Stimulated activated CD8-positive, alpha-beta memory T cell treated with anti-CD3 and anti-CD28 coated beads, Interleukin-4, amount 100 ng/mL, for 4 hours (primary cell): Measurements from ENCODE around the gene BTBD7.
"Not testable (repeated sequence)": the region's sequence is repeated elsewhere in the genome, so short reads cannot be mapped to it uniquely, and the experiment has no call there.

Experiments
- DNase-seq, 2 donors: peaks; one replicate each; pipeline ENCODE4 v3.0.0-alpha.2; 2020; ENCODE audit warnings: low read depth in 2 of 2, low spot score in 1 of 2

Gene BTBD7

GRCh38 chr14:93263416-93263815, 69.4 kb downstream of the BTBD7 start:
- DNase-seq = no peak

GRCh38 chr14:93262446-93262845, 70.4 kb downstream of the BTBD7 start:
- no peak for DNase-seq

- DNase-seq = no peak
Observed at GRCh38 chr14:93249128-93249831, 83.6 kb downstream of the BTBD7 start.

- no peak for DNase-seq
Observed at GRCh38 chr14:93246534-93246933, 86.3 kb downstream of the BTBD7 start.

GRCh38 chr14:93245764-93246420, 86.9 kb downstream of the BTBD7 start:
- no peak for DNase-seq

GRCh38 chr14:93240678-93241000, 92.2 kb downstream of the BTBD7 start:
- DNase-seq = no peak

GRCh38 chr14:93239869-93240677, 92.8 kb downstream of the BTBD7 start:
- no peak for DNase-seq

- no peak for DNase-seq
Observed at GRCh38 chr14:93234798-93235197, 98.0 kb downstream of the BTBD7 start.

- not testable (repeated sequence) for DNase-seq
Observed at GRCh38 chr14:93233078-93233477, 99.8 kb downstream of the BTBD7 start.

- no peak for DNase-seq
Observed at GRCh38 chr14:93232159-93232558, 100.7 kb downstream of the BTBD7 start.

- no peak for DNase-seq
Observed at GRCh38 chr14:93231129-93231979, 101.5 kb downstream of the BTBD7 start.

GRCh38 chr14:93230539-93230938, 102.3 kb downstream of the BTBD7 start:
- no peak for DNase-seq

GRCh38 chr14:93228550-93228949, 104.3 kb downstream of the BTBD7 start:
- no peak for DNase-seq

- no peak for DNase-seq
Observed at GRCh38 chr14:93223565-93223964, 109.3 kb downstream of the BTBD7 start.

- DNase-seq = no peak
Observed at GRCh38 chr14:93220509-93220908, 112.3 kb downstream of the BTBD7 start.

GRCh38 chr14:93219103-93219726, 113.6 kb downstream of the BTBD7 start:
- DNase-seq = no peak

- no peak for DNase-seq
Observed at GRCh38 chr14:93214598-93214997, 118.2 kb downstream of the BTBD7 start.

- DNase-seq = no peak
Observed at GRCh38 chr14:93212432-93212831, 120.4 kb downstream of the BTBD7 start.

GRCh38 chr14:93207468-93208308, 125.1 kb downstream of the BTBD7 start:
- no peak for DNase-seq
